HepG2 (cell line): ENCODE results near the gene STAB2. TPM values are rescaled to one million over a fixed set of nuclear protein-coding genes. Genes with fewer than 3 reads are reported as not detected.
A peak's percentile ranks its signal among the peaks of the same experiment; 100 is the strongest.

Experiments used
- ATAC-seq: fragments of 200-7000 bp; cut with Tn5 transposase; 3 replicates; pipeline ENCODE4 v1.9.1; 2020; ENCODE audit warnings: mild to moderate bottlenecking, moderate library complexity
- BruUV-seq: library from RNA; stranded (reverse); fragments of 400-500 nt; replicated peaks from 2 replicates; lab custom pipeline; 2021; lab: Mats Ljungman, UMichigan
- CTCF ChIA-PET: fragments of 300-600 bp; formaldehyde crosslinking; extraction: SDS; loops from one replicate; lab custom pipeline; 2021; ENCODE audit warnings: low total read pairs, inconsistent platforms, low intra/inter-chr PET ratio; lab: Yijun Ruan, JAX
- POLR2A ChIA-PET: fragments of 350-600 bp; sonication (Branson Sonifier 250); formaldehyde crosslinking; loops from one replicate; lab custom pipeline; 2020; ENCODE audit warnings: antibody characterized with exemption, inconsistent platforms; lab: Yijun Ruan, JAX
- DNase-seq: peaks from one replicate; pipeline ENCODE4 v3.0.0-alpha.2; 2015; ENCODE audit warnings: low spot score
- FAIRE-seq: peaks from 3 replicates; lab custom pipeline; 2011; peaks lifted over from hg19 to GRCh38; lab: Jason Lieb, UNC
- H2AFZ ChIP-seq: one replicate; pipeline ENCODE4 v1.6.1; 2011; ENCODE audit warnings: low read length, inconsistent platforms
- H3K27ac ChIP-seq: fragments of 300-600 bp; 3 replicates; pipeline ENCODE4 v1.8.0; 2011; ENCODE audit warnings: mixed run types, mild to moderate bottlenecking, mixed read lengths, low read length, inconsistent platforms; ENCODE audit not compliant: insufficient read depth; ENCODE audit errors: extremely low read length
- H3K27me3 ChIP-seq, 2 experiments: fragments of 200-600 bp in 1 of 2; 2 replicates in 1 of 2; 3 replicates in 1 of 2; pipeline versions ENCODE4 v1.6.0 to v1.8.0; 2011; ENCODE audit warnings: low read length in 2 of 2, mild to moderate bottlenecking in 2 of 2, moderate library complexity in 2 of 2, inconsistent platforms in 1 of 2; ENCODE audit not compliant: insufficient read depth in 2 of 2, control insufficient read depth in 1 of 2
- H3K36me3 ChIP-seq, 2 experiments: fragments of 200-600 bp in 1 of 2; replicated peaks in 1 of 2; 2 replicates in 1 of 2; 3 replicates in 1 of 2; pipeline versions ENCODE4 v1.5.1 to v1.8.0; 2011; ENCODE audit warnings: low read length in 2 of 2, inconsistent platforms in 1 of 2; ENCODE audit not compliant: insufficient read depth in 2 of 2, control insufficient read depth in 1 of 2
- H3K4me1 ChIP-seq: 2 replicates; pipeline ENCODE4 v1.5.1; 2012; ENCODE audit warnings: low read length, inconsistent platforms; ENCODE audit not compliant: insufficient read depth
- H3K4me2 ChIP-seq: 2 replicates; pipeline ENCODE4 v1.6.0; 2011; ENCODE audit warnings: low read depth, low read length, inconsistent platforms
- H3K4me3 ChIP-seq, 3 experiments: fragments of 200-600 bp in 1 of 3; sonication (generic), shearing (Covaris generic) in 1 of 3; replicated peaks in 1 of 3; 2 replicates each; pipeline ENCODE4 v1.5.1; 2011 to 2016; ENCODE audit warnings: low read length in 3 of 3, inconsistent platforms in 2 of 3, low read depth in 2 of 3, mild to moderate bottlenecking in 2 of 3, control low read depth in 1 of 3, mixed read lengths in 1 of 3; ENCODE audit not compliant: insufficient read depth in 1 of 3
- H3K79me2 ChIP-seq: one replicate; pipeline ENCODE4 v1.6.1; 2011; ENCODE audit warnings: low read length, inconsistent platforms; ENCODE audit not compliant: insufficient read depth
- H3K9ac ChIP-seq: 2 replicates; pipeline ENCODE4 v1.6.0; 2011; ENCODE audit warnings: mild to moderate bottlenecking, low read depth, low read length, inconsistent platforms; ENCODE audit not compliant: insufficient read depth
- H3K9me3 ChIP-seq: 2 replicates; pipeline ENCODE4 v1.5.1; 2012; ENCODE audit warnings: mild to moderate bottlenecking, low read length
- H4K20me1 ChIP-seq: 2 replicates; pipeline ENCODE4 v1.6.0; 2011; ENCODE audit warnings: inconsistent platforms, mild to moderate bottlenecking, low read length, moderate library complexity; ENCODE audit not compliant: insufficient read depth
- RAD51 ChIP-seq: fragments of 450-650 bp; IDR thresholded peaks from 2 replicates; pipeline ENCODE4 v1.6.1; 2016; ENCODE audit warnings: borderline replicate concordance
- SMARCC2 ChIP-seq: fragments of 450-650 bp; IDR thresholded peaks from 2 replicates; pipeline ENCODE4 v1.6.1; 2017; ENCODE audit warnings: antibody characterized with exemption, mild to moderate bottlenecking
- TOE1 ChIP-seq: sonication (generic); formaldehyde crosslinking; IDR thresholded peaks from 2 replicates; pipeline ENCODE4 v1.4.0; 2020; ENCODE audit warnings: mild to moderate bottlenecking, missing genetic modification reagents
- ZFY ChIP-seq: sonication (generic); formaldehyde crosslinking; IDR thresholded peaks from 2 replicates; pipeline ENCODE4 v1.4.0; 2020; ENCODE audit warnings: missing genetic modification reagents
- ZNF773 ChIP-seq: sonication (generic); formaldehyde crosslinking; IDR thresholded peaks from 2 replicates; pipeline ENCODE4 v1.4.0; 2020; ENCODE audit warnings: missing genetic modification reagents, borderline replicate concordance
- WGBS: methylation state at CpG from one replicate; pipeline ENCODE4 v1.1.6; 2017; ENCODE audit warnings: low lambda C conversion rate; 5-methylcytosine and 5-hydroxymethylcytosine counted together
- in situ Hi-C: cut with HindIII; loops from 2 replicates; pipeline ENCODE4 v1.10.0; 2017; ENCODE audit warnings: low pct_unique_long_range_greater_than_20kb; ENCODE audit not compliant: extremely low pct_ligation_motif_present
- intact Hi-C: fragments of 100-400 bp; cut with micrococcal nuclease; formaldehyde crosslinking; loops from one replicate; pipeline ENCODE4 v1.10.0; 2022; ENCODE audit not compliant: unreplicated experiment
- polyA plus RNA-seq, 8 experiments: library from polyadenylated mRNA; depleted of rRNA in 3 of 8; stranded (reverse) in 7 of 8; unstranded in 1 of 8; fragments of >200 nt; fragmentation: Illumina TruSeq in 4 of 8; extraction: Trizol in 4 of 8; gene quantifications; 2 replicates each; pipeline versions ENCODE4 v1.2.1 to v1.2.3, GENCODE V29; 2011 to 2016; ENCODE audit warnings: low read depth in 4 of 8, missing spikeins in 1 of 8, mixed read lengths in 1 of 8; ENCODE audit not compliant: insufficient read depth in 1 of 8
- total RNA-seq, 5 experiments: library from RNA; depleted of rRNA; stranded (reverse); fragments of >200 nt; fragmentation: Illumina TruSeq; extraction: Trizol; gene quantifications; 2 replicates each; pipeline ENCODE4 v1.2.3, GENCODE V29; 2016; ENCODE audit warnings: low read depth in 1 of 5
- TF ChIP-seq, protein P1 (sequence below): sonication (generic); formaldehyde crosslinking; conservative IDR thresholded peaks from 2 replicates; pipeline ENCODE4 v1.8.0; 2022; ENCODE audit warnings: missing genetic modification reagents

STAB2 gene
- total and polyA plus RNA-seq, 2 of the 13 experiments (the other 11 are each of a cell fraction or from before 2014, with no cell fraction given): not detected

GRCh38 chr12:103634732-103635131 lies 47.7 kb downstream of the STAB2 start:
- Histone ChIP-seq H3K9ac (no peak overlapping the region), H4K20me1 (no peaks in the 10 kb centered on the region), H3K4me3 (no peak overlapping the region), H3K4me2 (no peak overlapping the region), H3K27ac (no peak overlapping the region), H3K79me2 (no peaks in the 10 kb centered on the region), H3K4me1 (no peaks in the 10 kb centered on the region), H3K27me3 (peaks cover 2 to 9% of the 10 kb centered on the region in 2 experiments; a peak in 1 of 5 replicates), H2AFZ (no peak overlapping the region), H3K9me3 (no peaks in the 10 kb centered on the region), H3K36me3 (no peaks in the 10 kb centered on the region)
- FAIRE-seq: no peak
- intact Hi-C loops: no loop called here
- ChIA-PET CTCF (no interaction called here), POLR2A (no interaction called here)
- in situ Hi-C loops: no loop called here
- TF ChIP-seq, protein P1, sequence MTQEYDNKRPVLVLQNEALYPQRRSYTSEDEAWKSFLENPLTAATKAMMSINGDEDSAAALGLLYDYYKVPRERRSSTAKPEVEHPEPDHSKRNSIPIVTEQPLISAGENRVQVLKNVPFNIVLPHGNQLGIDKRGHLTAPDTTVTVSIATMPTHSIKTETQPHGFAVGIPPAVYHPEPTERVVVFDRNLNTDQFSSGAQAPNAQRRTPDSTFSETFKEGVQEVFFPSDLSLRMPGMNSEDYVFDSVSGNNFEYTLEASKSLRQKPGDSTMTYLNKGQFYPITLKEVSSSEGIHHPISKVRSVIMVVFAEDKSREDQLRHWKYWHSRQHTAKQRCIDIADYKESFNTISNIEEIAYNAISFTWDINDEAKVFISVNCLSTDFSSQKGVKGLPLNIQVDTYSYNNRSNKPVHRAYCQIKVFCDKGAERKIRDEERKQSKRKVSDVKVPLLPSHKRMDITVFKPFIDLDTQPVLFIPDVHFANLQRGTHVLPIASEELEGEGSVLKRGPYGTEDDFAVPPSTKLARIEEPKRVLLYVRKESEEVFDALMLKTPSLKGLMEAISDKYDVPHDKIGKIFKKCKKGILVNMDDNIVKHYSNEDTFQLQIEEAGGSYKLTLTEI (CRISPR knock-in tag): no peak
- TF ChIP-seq RAD51 (peak; percentile 72), ZFY (CRISPR knock-in tag) (no peak), TOE1 (no peak)
- no TSS peak for BruUV-seq
- DNase-seq: no peak
- WGBS: 11% methylated on average over 4 of the region's 4 CpGs
- no peak for ATAC-seq

DNA sequence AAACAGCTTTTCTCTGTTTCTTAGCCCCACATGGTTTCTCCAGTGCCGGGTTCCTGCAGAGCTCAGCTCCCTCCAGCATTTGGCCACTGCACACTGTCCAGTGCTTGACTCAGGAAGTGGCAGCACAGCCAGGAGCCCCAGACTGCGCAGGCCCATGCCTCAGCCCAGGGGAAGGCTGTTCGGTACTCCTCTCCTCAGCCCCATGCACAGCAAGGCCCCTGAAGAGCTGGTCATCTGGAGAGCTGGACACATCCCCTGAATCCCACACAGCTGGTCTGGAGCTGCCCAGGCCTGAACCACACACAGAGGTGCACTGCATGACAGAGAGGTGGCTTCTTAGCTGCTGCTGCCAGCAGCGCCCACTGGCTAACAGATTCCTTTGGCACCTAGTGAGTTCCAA lies 48.3 kb downstream of the STAB2 start:
- peaks cover 2 to 9% of the 10 kb centered on the region in 2 experiments; a peak in 1 of 5 replicates for H3K27me3 ChIP-seq
- H4K20me1 ChIP-seq: no peaks in the 10 kb centered on the region
- intact Hi-C loops (no loop called here), in situ Hi-C loops (no loop called here)
- H2AFZ ChIP-seq: no peak overlapping the region
- no peak overlapping the region for H3K27ac ChIP-seq
- ChIA-PET POLR2A (no interaction called here), CTCF (no interaction called here)
- H3K79me2 ChIP-seq: no peaks in the 10 kb centered on the region
- WGBS: 77% methylated on average over 3 of the region's 4 CpGs
- TF ChIP-seq ZNF773 (CRISPR knock-in tag) (no peak), SMARCC2 (no peak)
- no peak overlapping the region for H3K4me2 ChIP-seq
- H3K4me1 ChIP-seq: no peaks in the 10 kb centered on the region
- FAIRE-seq (no peak), ATAC-seq (no peak; the same call in 2 of the 3 replicates), DNase-seq (no peak)
- H3K4me3 ChIP-seq: no peak overlapping the region
- no peaks in the 10 kb centered on the region for H3K36me3 ChIP-seq
- no TSS peak for BruUV-seq
- no peak overlapping the region for H3K9ac ChIP-seq
- no peaks in the 10 kb centered on the region for H3K9me3 ChIP-seq
